Stimulated activated CD8-positive, alpha-beta memory T cell treated with anti-CD3 and anti-CD28 coated beads, Interleukin-4, amount 100 ng/mL, for 4 hours (primary cell): ENCODE data around the gene ERC1.
"Not testable (repeated sequence)": the region's sequence is repeated elsewhere in the genome, so short reads cannot be mapped to it uniquely, and the experiment has no call there.

Experiments
- DNase-seq, 2 donors: peaks; one replicate each; pipeline ENCODE4 v3.0.0-alpha.2; 2020; ENCODE audit warnings: low read depth in 2 of 2, low spot score in 1 of 2

ERC1 gene

GRCh38 chr12:1022032-1022970, 31.3 kb downstream of the ERC1 start:
- DNase-seq: no peak

- no peak for DNase-seq
Observed at GRCh38 chr12:1030779-1031178, 39.8 kb downstream of the ERC1 start.

GRCh38 chr12:1034243-1034642, 43.2 kb downstream of the ERC1 start:
- no peak for DNase-seq

- no peak for DNase-seq
Observed at GRCh38 chr12:1034751-1035457, 43.9 kb downstream of the ERC1 start.

- DNase-seq: no peak
Observed at GRCh38 chr12:1041478-1041877, 50.5 kb downstream of the ERC1 start.

GRCh38 chr12:1044199-1044598, 53.2 kb downstream of the ERC1 start:
- DNase-seq: no peak

GRCh38 chr12:1044696-1045095, 53.7 kb downstream of the ERC1 start:
- no peak for DNase-seq

- no peak for DNase-seq
Observed at GRCh38 chr12:1046727-1047126, 55.7 kb downstream of the ERC1 start.

- no peak for DNase-seq
Observed at GRCh38 chr12:1047898-1048660, 57.1 kb downstream of the ERC1 start.

GRCh38 chr12:1050059-1050707, 59.2 kb downstream of the ERC1 start:
- DNase-seq: no peak

GRCh38 chr12:1051672-1052071, 60.6 kb downstream of the ERC1 start:
- DNase-seq: not testable (repeated sequence)

- DNase-seq: no peak
Observed at GRCh38 chr12:1053690-1054089, 62.7 kb downstream of the ERC1 start.

GRCh38 chr12:1054117-1054870, 63.3 kb downstream of the ERC1 start:
- no peak for DNase-seq

- no peak for DNase-seq
Observed at GRCh38 chr12:1056390-1056789, 65.4 kb downstream of the ERC1 start.

GRCh38 chr12:1058423-1058822, 67.4 kb downstream of the ERC1 start:
- no peak for DNase-seq

- DNase-seq: no peak
Observed at GRCh38 chr12:1059162-1059561, 68.1 kb downstream of the ERC1 start.

- DNase-seq: no peak
Observed at GRCh38 chr12:1063852-1064251, 72.8 kb downstream of the ERC1 start.

GRCh38 chr12:1064317-1064716, 73.3 kb downstream of the ERC1 start:
- no peak for DNase-seq

GRCh38 chr12:1065629-1066028, 74.6 kb downstream of the ERC1 start:
- DNase-seq: no peak

GRCh38 chr12:1069846-1070245, 78.8 kb downstream of the ERC1 start:
- no peak for DNase-seq
